NCI-H1092 (cell line): ENCODE data around the gene DDB1.

Experiments used
- DNase-seq: peaks from one replicate; lab custom pipeline; 2025; lab: John Stamatoyannopoulos, UW

Gene DDB1

DNA sequence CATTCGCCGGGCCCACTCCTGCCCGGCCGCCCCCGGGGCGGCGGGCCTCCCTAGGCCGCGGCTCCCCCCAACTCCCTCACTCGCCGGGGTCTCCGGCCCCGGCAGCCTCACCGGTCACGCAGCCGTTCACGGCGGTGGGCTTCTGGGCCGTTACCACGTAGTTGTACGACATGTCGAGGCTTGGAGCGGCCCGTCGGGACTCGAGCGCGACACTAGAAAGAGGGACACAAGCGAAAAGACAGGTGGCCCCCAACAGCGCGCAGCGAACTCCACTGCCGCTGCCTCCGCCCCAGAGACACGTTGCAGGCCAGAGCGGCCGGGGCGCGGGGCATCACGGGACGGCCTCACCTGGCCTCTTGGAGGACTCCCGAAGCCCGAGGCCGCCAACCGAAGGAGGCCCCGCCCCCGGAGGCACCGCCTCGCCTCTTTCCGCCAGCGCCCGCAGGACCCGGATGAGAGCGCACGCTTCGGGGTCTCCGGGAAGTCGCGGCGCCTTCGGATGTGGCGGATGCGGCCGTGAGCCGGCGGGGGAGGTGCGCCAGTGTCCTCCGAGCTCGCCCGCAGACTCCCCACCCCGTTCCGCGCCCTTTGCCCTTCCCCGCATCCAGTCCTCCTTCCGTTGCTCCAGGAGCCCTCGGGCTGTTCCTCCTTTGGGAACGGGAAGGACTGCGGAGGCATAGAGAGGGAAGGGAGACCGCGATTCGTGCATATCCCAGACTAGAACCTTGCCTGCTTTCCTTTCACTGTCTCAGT, at the start of gene DDB1, which contains the start of gene TKFC:
DDB1 (minus strand) TSS at position 309 of the 753 bp plus-strand sequence; CDS start at position 172, 137 bp downstream.
TKFC (plus strand) TSS at position 432 of the 753 bp plus-strand sequence. CDS start 1,501 bp downstream, outside the sequence.
- DNase-seq: peak; percentile 97

DNA sequence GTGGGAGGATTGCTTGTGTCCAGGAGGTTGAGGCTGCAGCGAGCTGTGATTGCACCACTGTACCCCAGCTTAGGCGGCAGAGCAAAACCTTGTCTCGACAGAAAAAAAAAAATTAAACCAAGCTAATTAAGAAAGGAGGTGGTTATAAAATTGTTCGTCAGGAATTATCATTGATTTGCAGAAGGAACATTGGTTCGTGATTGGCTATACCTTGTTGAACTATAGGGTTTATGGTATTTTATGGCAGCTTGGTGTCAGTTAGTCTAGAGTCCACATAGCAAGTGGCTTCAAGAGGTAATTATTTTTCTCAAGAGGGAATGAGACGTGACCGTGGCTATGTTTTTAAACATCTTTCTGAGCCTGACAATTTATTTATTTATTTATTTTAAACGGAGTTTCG, 48.0 kb upstream of the DDB1 start:
- no peak for DNase-seq

DNA sequence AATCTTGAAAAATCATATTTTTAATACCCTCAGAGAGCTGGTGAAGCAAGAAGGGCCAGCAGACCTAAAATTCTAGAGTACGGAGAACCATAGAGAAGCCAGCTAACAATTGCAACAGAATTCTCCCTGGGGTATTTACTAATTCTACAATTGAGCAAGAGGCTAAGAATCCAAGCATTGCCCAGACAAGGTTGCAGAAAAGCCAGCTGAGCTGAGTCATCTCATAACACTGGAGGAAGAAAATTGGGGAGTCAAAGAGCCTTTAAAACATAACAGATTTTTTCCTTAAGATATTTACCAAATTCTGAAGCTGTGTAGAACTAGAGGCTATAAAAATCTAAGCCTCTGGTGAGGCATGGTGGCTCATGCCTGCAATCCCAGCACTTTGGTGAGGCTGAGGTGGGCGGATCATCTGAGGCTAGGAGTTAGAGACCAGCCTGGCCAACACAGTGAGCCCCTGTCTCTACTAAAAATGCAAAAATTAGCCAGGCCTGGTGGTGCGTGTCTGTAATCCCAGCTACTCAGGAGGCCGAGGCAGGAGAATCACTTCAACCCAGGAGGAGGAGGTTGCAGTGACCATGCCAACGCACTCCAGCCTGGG, 45.9 kb upstream of the DDB1 start:
- no peak for DNase-seq

DNA sequence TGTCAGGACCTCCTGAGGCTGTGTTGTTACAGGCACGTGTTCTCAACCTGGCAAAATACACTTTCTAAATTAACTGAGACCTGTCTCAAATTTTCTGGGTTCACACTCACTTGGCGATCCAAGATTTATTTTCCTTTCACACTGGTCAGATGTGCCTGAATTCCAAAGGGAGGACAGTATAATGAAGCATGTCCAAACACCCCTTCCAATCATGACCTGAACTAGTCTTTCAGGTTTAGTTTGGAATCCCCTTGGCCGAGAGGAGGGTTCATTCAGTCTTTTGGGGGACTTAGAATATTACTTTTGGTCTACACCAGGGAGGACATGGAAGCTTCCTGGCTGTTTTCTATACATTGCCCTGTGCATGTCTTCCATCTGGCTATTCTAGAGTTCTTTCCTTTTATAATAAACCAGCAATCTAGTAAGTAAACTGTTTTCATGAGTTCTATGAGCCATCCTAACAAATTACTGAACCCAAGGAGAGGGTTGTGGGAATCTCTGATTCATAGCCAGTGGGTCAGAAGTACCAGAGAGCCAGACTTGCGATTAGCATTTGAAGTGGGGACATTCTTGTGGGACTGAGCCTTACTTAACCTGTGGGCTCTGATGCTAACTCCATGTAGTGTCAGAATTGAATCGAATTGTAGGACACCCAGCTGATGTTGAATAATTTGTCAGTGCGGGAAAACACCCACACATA, 44.7 kb upstream of the DDB1 start:
- no peak for DNase-seq

DNA sequence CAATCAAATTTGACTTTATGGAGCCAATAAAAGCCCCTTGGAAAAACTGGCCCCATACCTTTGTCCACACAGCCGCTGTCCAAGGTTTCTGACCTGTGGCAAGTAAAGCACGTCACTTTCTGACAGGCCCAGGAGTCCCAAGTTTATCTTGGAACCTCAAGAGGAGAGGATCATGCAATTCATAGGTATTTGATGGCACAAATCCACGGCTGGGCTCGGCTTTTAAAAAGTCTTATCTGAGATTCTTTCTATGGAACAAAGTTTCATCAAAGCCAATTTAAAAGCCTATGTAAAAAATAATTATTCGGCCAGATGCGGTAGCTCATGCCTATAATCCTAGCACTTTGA, 42.8 kb upstream of the DDB1 start:
- no peak for DNase-seq

DNA sequence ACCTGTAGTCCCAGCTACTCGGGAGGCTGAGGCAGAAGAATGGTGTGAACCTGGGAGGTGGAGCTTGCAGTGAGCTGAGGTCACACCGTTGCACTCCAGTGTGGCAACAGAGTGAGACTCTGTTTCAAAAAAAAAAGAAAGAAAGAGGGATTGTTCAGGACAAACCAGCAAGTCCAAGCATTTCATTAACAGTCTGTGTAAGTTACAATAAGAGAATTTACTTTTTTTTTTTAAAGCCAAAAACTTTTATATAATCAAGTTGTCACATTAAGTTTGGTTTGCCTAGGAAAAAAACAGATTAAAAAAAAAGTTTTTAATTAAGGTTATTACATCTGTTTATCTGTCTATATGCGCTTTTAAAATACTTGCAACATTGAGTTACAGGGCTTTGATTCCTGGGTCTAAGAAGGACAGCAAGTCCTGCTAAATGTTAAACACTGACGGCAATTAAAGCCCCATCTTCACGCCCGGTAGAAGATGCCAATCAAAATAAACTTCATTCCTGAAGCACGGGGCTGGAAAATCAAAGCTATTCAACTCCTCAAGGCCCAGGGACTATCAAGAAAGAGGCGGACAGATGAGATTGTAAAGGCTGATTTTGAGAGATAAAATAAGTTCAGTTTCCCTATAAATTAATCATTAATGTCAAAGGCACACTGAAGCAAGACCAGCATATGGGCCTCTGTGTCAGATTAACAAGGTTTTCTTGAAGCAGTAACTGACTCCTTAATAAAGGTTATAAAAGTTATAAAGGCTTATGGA, 39.9 kb upstream of the DDB1 start:
- DNase-seq: no peak

DNA sequence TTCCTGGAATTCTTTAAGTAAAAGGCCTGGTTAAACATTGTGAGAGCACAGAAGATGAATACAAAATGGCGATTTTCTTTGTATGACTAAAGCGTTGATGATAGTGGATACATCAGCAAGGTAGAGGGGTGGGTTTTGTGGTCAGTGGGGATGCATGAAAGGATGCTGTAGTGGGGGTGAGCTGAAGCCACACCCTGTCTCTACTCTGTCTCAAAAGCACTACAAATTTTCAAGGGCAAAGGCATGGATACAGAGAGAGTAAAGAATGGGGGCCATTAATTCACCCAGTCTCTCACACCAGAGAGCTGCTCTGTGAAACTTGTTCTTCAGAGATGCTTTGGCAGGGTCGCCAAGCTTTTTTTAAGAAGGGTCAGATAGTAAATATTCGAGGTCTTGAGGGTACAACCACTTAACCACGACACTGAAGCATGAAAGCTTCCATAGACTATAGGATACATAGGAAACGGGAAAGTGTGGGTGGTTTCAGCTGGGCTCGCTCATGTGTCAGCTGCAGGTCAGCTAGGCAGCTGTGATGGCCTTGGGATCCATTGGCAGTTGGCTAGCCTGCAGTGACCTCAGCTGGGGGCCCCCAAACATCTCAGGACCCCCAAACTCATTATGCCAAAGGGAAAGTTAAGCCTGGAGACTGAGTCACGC, 37.6 kb upstream of the DDB1 start:
- no peak for DNase-seq

DNA sequence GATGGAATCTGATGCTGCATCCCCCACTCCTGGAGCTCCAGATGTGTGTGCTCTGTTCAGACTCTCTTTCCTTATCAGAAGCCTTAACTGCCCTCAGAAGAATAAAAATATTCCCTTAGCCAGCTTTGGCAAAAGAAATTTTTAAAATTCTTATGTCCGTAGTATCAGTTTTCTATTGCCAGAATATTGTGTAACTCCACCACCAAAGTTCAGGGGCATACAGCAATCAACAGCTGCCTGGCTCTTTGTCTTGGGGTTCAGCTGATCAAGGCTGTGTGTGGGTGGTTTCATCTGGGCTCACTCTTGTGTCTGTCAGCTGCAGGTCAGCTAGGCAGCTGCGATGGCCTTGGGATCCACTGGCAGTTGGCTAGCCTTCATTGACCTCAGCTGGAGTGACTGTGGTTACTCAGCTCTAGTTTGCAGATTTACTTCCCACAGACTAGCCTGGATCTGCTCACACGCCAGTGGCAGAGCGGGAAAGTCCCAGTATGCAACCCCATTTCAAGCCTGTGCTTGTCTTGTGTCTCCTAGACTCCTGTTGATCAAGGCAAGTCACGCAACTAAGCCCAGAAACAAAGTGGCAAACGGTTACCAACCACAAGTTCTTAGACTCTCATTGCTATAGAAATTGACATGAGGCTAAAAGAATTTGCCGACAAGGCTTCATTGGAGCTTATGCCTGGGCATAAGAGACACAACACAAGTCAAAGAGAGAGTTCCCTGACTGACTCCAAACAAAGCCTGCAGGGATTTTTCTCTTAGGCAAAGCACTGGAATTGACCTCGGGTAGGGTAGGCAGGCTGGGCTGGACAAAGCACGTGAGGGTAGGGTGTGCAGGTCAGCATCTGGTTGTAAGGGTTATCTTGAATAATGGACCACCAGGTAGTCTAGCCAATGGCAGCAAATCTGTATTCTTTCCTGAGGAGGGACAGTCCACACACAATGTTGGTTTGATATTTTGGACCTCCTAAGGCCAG, 36.8 kb upstream of the DDB1 start:
- DNase-seq: no peak

DNA sequence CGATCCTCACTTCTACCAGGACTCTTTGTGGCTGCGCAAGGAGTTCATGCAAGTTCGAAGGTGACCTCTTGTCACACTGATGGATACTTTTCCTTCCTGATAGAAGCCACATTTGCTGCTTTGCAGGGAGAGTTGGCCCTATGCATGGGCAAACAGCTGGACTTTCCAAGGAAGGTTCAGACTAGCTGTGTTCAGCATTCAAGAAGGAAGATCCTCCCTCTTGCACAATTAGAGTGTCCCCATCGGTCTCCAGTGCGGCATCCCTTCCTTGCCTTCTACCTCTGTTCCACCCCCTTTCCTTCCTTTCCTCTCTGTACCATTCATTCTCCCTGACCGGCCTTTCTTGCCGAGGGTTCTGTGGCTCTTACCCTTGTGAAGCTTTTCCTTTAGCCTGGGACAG, 35.7 kb upstream of the DDB1 start:
- no peak for DNase-seq

DNA sequence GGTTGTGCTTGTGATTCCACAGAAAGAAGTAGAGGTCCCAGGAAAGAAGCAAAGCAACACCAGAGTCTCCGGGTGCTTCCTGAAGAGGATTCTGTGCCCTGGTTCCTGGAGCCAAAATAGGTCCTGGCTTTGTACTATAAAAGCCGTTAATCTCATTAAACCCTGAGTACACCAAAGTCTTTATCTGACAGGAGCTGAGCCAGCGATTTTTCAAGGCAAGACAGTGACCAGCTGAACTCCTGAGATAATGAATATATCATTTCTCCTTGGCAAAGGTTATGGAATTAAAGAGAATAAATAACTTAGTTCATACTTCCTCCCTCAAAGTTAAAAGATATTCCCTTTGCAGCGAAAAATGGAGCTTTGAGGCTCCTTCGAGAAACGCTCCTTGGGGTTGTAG, 34.5 kb upstream of the DDB1 start:
- no peak for DNase-seq

DNA sequence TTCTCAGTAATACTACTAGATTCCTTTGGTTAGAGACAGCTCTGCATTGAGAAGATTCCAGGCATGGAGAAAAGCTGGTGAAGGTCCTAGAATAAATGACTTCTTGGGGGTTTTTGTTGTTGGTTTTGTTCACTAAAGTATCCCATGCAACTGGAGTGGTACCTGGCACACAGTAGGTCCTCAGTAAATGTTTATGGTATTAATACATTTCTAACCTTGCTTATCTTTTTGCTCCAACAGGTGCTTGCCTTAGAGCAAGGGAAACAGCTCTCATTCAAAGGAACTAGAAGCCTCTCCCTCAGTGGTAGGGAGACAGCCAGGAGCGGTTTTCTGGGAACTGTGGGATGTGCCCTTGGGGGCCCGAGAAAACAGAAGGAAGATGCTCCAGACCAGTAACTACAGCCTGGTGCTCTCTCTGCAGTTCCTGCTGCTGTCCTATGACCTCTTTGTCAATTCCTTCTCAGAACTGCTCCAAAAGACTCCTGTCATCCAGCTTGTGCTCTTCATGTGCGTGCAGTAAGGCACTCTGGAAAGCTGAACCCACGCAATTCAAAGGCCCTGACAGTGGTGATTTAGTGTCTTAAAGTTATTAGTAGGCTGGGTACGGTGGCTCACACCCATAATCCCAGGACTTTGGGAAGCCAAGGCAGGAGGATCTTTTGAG, 31.2 kb upstream of the DDB1 start:
- DNase-seq: no peak

DNA sequence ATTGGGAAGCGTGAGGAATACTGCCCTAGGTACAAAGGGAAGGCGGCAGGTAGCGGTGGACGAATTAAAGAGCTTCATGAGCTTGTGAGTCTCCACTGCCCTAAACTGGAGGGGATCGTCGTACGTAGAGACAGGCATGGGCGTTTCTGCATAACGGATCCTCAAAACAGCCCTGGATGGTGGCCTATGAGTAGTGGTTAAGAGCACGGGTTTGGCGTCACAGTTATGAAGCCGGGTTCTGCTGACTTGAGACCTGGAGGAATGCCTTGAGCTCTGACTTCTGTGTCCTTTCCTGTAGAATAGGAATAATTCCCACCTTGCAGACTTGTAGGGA, 29.6 kb upstream of the DDB1 start:
- DNase-seq: no peak

DNA sequence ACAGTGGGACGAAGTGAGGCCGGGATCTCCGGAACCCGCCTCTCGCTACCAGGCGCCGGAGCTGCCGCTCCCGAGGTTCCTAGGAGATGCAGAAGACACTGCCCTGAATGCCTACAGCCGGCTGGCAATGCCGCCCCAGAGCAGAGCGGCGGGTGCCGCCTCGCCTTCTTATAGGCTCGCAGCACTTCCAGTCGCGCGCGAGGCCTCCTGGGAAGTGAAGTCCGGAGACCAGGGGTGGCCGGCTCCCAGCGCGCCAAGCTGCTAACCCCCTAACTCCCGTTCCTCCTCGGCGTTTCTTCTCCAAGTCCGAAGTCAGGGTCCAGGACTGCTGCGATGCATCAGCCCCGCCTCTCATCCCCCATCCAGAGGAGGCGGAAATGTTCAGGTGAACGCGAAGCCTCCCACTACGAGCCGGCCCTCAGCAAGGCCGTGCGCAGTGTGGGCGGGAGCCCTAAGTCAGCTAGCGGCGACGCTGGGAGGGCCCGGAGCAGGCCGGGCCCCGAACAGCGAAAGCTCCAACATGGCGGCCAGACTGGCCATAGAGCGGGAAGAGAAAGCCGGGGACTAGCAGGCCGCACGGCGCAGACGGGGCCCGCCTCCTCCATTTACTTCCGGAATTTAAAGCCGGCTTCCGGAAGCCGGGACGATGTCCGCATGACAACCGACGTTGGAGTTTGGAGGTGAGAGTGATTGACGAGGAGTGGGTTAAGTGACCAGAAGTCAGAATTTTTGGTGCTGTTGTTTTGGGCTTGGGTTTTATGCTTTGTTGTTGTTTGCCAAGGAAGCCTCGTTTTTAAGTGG, 29.0 kb upstream of the DDB1 start, which contains the start of the genes CYB561A3 and TMEM138:
CYB561A3 (minus strand) TSS at position 142 of the 801 bp plus-strand sequence. CDS start 5,169 bp downstream, outside the sequence.
TMEM138 (plus strand) TSS at position 634 of the 801 bp plus-strand sequence. CDS start 2,017 bp downstream, outside the sequence.
- DNase-seq: peak; percentile 96

DNA sequence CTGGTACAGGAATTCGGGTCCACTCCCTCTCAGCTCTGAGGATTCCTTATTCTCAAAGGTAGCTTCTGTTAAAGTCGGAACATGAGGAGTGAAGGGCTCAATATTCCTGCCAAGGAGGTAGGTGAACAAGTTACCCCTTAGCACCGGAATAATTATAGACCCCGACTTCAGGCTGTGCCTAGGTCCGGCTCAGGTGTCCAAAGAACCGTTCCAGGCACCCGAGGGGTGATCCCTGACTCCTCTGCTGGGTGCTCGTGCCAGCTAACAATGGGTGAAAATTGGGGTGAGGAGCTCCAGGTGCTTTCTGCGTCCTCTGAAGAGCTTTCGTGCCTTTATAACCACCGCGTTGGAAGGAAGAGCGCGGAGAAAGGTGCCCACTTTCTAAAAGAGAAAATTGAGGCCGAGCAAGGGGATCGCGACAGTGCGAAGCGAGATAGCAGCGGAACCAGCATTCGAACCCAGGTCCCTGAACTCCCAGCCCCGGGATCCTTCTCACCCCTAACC, 28.4 kb upstream of the DDB1 start:
- no peak for DNase-seq

DNA sequence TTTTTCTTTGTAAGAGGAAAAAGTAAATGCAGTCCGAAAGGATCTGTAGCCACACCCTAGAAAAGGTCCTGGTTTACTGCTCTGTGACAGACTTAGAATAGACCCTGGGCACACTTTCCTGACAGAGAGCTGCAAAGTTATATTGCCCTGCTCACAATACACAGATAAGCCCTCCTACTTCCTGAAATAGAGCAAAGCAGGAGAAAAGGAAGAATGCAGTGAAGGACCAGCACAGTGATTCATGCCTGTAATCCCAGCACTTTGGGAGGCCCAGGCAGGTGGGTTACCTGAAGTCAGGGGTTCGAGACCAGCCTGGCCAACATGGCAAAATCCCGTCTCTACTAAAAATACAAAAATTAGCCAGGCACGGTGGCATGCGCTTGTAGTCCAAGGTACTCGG, 26.6 kb upstream of the DDB1 start:
- no peak for DNase-seq

DNA sequence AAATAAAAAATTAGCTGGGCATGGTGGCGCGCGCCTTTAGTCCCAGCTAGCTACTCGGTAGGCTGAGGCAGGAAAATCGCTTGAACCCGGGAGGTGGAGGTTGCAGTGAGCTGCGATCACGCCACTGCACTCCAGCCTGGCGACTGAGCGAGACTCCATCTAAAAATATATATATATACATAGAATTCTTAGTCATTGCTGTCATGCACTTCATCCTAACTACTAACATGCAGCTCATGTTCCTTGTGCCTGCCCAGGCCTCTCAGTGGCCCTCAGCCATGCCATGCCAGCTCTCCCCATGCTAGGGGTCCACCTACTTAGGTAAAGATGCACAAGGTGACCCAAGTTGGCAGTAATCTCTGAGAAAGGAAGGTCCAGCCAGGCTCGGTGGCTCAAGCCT, 25.7 kb upstream of the DDB1 start:
- no peak for DNase-seq

DNA sequence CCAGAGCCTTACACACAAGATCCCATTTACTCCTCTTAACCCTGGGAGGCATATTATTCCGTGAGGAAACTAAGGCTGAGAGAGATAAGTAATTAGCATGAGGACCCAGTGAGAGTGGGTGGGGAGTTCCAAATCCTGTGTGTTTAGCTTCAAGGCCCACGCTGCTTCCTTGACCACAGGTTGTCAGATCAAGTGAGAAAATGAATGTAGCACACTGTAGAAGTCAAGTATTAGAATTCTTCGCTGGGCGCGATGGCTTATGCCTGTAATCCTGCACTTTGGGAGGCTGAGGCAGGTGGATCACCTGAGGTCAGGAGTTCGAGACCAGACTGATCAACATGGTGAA, 25.0 kb upstream of the DDB1 start:
- no peak for DNase-seq

DNA sequence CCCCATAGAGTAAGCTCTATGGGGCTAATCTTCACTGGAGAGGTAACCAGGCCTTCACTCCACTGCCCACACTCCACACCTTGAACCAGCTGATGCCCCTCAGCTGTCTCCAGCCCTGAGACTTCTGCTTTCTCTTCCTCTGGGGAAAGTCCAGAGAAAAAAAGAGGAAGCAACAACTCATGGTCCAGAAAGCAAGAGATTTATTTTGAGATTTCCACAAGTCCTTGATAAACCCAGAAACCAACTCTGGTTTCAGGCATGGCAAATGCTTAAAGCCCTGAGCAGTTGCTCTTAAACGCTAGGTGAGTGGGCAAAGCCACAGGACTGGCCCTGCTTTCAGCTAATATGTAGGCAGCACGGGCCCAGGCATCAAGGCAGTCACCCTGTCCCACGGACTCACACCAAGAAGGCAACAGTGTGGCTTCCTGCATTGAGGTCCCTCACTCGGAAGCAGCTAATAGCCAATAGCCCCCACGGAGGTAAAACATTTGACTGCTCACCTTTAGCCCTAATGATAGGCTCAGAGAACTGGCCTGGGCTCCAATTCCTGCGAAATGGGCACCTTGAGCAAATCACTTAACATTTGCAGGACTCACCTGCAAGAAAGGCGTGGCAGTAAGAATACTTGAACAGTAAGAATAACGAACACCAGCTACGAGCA, 24.5 kb upstream of the DDB1 start:
- no peak for DNase-seq

DNA sequence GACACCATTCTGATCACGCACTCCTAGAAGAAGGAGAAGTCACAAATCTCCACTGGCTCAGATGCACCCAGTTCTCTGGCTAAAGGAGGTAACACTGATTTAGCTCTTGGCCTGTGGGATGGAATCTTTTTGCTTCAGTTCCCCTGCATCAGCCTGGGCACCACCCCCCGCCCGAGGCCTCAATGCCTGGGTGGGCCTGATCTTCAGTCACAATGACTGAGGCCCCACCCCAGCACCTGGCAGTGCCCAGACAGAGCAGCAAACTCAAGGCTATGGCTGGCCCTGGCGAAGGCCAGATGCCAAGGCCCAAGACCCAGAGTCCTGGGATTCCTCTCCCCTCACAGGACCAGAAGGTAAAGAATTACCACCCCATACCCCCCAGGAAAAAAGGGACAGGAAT, 23.8 kb upstream of the DDB1 start:
- no peak for DNase-seq
